Neuronal stem cell (in vitro differentiated cells): ENCODE measurements around the gene RNF175.

Experiments
- DNase-seq: peaks from one replicate; pipeline ENCODE4 v3.0.0-alpha.2; 2013; ENCODE audit warnings: low spot score
- H2AFZ ChIP-seq: one replicate; pipeline ENCODE4 v1.6.1; 2013; ENCODE audit warnings: mild to moderate bottlenecking, low read length, inconsistent platforms
- H2AK5ac ChIP-seq: 2 replicates; pipeline ENCODE4 v1.6.1; 2013; ENCODE audit warnings: low read depth, mild to moderate bottlenecking, inconsistent platforms, low read length, moderate library complexity, mixed read lengths
- H2BK120ac ChIP-seq: 2 replicates; pipeline ENCODE4 v1.6.1; 2013; ENCODE audit warnings: low read depth, mild to moderate bottlenecking, inconsistent platforms, low read length, moderate library complexity, mixed read lengths
- H2BK12ac ChIP-seq: one replicate; pipeline ENCODE4 v1.6.1; 2013; ENCODE audit warnings: low read length, inconsistent platforms
- H2BK15ac ChIP-seq: 2 replicates; pipeline ENCODE4 v1.6.1; 2013; ENCODE audit warnings: mild to moderate bottlenecking, low read length, inconsistent platforms, mixed read lengths
- H2BK5ac ChIP-seq: one replicate; pipeline ENCODE4 v1.6.1; 2013; ENCODE audit warnings: inconsistent platforms, mild to moderate bottlenecking, low read length, moderate library complexity
- H3K14ac ChIP-seq: one replicate; pipeline ENCODE4 v1.6.1; 2013; ENCODE audit warnings: low read length, inconsistent platforms
- H3K18ac ChIP-seq: 2 replicates; pipeline ENCODE4 v1.6.1; 2013; ENCODE audit warnings: low read length, inconsistent platforms
- H3K23ac ChIP-seq: 2 replicates; pipeline ENCODE4 v1.6.1; 2013; ENCODE audit warnings: low read depth, mild to moderate bottlenecking, mixed read lengths, low read length, inconsistent platforms; ENCODE audit not compliant: poor library complexity
- H3K27ac ChIP-seq: replicated peaks from 3 replicates; pipeline ENCODE4 v1.5.1; 2013; ENCODE audit warnings: low read length, inconsistent platforms
- H3K27me3 ChIP-seq, 3 experiments: 2 replicates each; pipeline ENCODE4 v1.6.1; 2013; ENCODE audit warnings: low read length in 3 of 3, mild to moderate bottlenecking in 2 of 3, inconsistent platforms in 1 of 3, low read depth in 1 of 3, mixed read lengths in 1 of 3, moderate library complexity in 1 of 3; ENCODE audit not compliant: control insufficient read depth in 3 of 3, insufficient read depth in 3 of 3
- H3K36me3 ChIP-seq, 2 donors: replicated peaks in 1 of 2; 2 replicates each; pipeline ENCODE4 v1.6.1; 2013; ENCODE audit warnings: low read length in 2 of 2; ENCODE audit not compliant: control insufficient read depth in 2 of 2, insufficient read depth in 2 of 2
- H3K4ac ChIP-seq: 2 replicates; pipeline ENCODE4 v1.6.1; 2013; ENCODE audit warnings: inconsistent platforms, mild to moderate bottlenecking, low read length, moderate library complexity
- H3K4me1 ChIP-seq, 2 donors: 1 replicate in 1 of 2; 2 replicates in 1 of 2; pipeline ENCODE4 v1.6.1; 2013; ENCODE audit warnings: low read length in 2 of 2, low read depth in 1 of 2; ENCODE audit not compliant: control insufficient read depth in 2 of 2, insufficient read depth in 1 of 2
- H3K4me2 ChIP-seq: one replicate; pipeline ENCODE4 v1.6.1; 2013; ENCODE audit warnings: mild to moderate bottlenecking, low read length, inconsistent platforms; ENCODE audit not compliant: insufficient read depth, poor library complexity, severe bottlenecking
- H3K4me3 ChIP-seq, 2 donors: 2 replicates each; pipeline ENCODE4 v1.5.1; 2013; ENCODE audit warnings: low read length in 2 of 2, mild to moderate bottlenecking in 2 of 2, inconsistent platforms in 1 of 2, moderate library complexity in 1 of 2
- H3K79me1 ChIP-seq: one replicate; pipeline ENCODE4 v1.6.1; 2013; ENCODE audit warnings: low read depth, mild to moderate bottlenecking, inconsistent platforms, low read length, moderate library complexity
- H3K9ac ChIP-seq: one replicate; pipeline ENCODE4 v1.6.1; 2013; ENCODE audit warnings: mild to moderate bottlenecking, low read depth, low read length, inconsistent platforms; ENCODE audit not compliant: poor library complexity
- H3K9me3 ChIP-seq, 2 donors: replicated peaks in 1 of 2; 2 replicates each; pipeline versions ENCODE3 to v1.6.1; 2013; ENCODE audit warnings: low read length in 2 of 2, mild to moderate bottlenecking in 2 of 2, inconsistent platforms in 1 of 2, low read depth in 1 of 2, mixed read lengths in 1 of 2, moderate library complexity in 1 of 2; ENCODE audit not compliant: control insufficient read depth in 2 of 2, insufficient read depth in 1 of 2
- H4K8ac ChIP-seq: one replicate; pipeline ENCODE4 v1.6.1; 2013; ENCODE audit warnings: low read depth, mild to moderate bottlenecking, inconsistent platforms, low read length, moderate library complexity
- H4K91ac ChIP-seq: one replicate; pipeline ENCODE4 v1.6.1; 2013; ENCODE audit warnings: low read length, low read depth, mild to moderate bottlenecking, inconsistent platforms; ENCODE audit not compliant: poor library complexity
- WGBS, 2 donors: extraction: QIAGEN DNeasy Blood & Tissue Kit; methylation state at CpG; one replicate each; pipeline ENCODE4 v1.1.7; 2013; ENCODE audit warnings: missing lambda C conversion rate in 2 of 2, mixed read lengths in 1 of 2; ENCODE audit not compliant: insufficient read length in 2 of 2, insufficient replicate concordance in 1 of 2; ENCODE audit errors: extremely low coverage in 2 of 2; 5-methylcytosine and 5-hydroxymethylcytosine counted together

RNF175 gene

DNA sequence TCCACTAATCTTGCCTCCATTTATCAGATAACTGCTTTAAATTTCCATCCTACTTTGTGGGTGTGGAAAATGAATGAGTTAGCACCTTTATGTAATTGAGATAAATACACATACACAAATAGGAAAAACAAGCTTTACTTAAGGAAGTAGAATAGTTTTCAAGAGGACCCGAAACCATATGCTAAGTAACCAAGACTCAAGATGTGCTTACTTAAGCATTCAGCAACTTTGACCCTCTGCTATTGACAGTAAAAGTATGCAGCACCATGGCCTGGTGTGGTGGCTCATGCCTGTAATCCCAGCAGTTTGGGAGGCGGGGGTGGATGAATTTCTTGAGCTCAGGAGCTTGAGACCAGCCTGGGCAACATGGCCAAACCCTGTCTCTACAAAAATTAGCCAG lies 29.9 kb downstream of the RNF175 start:
- no CpG with 5 or more reads among the region's 2 CpGs for WGBS, 2 donors
- Histone ChIP-seq H2AK5ac (no peak overlapping the region), H2BK15ac (no peak overlapping the region), H3K14ac (no peak overlapping the region), H3K9me3 (no peaks in the 10 kb centered on the region), H3K4me1 (no peaks in the 10 kb centered on the region), H3K9ac (no peak overlapping the region), H4K91ac (no peak overlapping the region), H3K23ac (no peak overlapping the region), H2AFZ (no peak overlapping the region), H3K79me1 (no peaks in the 10 kb centered on the region), H3K4me3 (no peak overlapping the region), H4K8ac (no peak overlapping the region), H3K36me3 (peaks cover 0 to 2% of the 10 kb centered on the region in 2 donors), H3K27ac (no peak overlapping the region), H2BK120ac (no peak overlapping the region), H3K4ac (no peak overlapping the region), H3K27me3 (no peaks in the 10 kb centered on the region), H2BK5ac (no peak overlapping the region), H3K4me2 (no peak overlapping the region), H3K18ac (no peak overlapping the region), H2BK12ac (no peak overlapping the region)
- DNase-seq: no peak

- WGBS, 2 donors: no CpG with 5 or more reads among the region's 4 CpGs
- H2AFZ ChIP-seq: no peak overlapping the region
Measured at GRCh38 chr4:153728660-153729059, 31.2 kb downstream of the RNF175 start.

DNA sequence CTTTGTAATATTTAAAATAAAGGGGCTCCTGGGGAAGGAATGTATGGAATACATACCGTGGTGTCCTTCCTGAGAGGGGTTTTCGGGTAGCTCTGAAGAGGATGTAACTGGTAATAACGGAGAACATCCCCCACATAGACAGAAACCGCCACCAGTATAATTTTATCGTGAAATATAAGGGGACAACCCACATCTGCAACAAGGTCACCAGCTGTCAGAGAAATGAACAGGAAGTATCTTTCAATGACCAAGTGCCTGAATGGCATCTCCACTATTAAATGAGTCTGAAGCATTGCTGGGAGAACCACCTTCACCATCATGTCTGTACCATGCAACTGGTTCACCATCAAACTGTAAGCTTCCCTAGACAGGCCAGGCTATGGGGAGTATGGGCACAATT lies 31.7 kb downstream of the RNF175 start:
- H4K8ac ChIP-seq: no peak overlapping the region
- H3K23ac ChIP-seq: no peak overlapping the region
- no CpG with 5 or more reads among the region's 5 CpGs for WGBS, 2 donors

More at GRCh38 chr4:153728660-153729059, 31.2 kb downstream of the RNF175 start:
- Histone ChIP-seq H3K14ac (no peak overlapping the region), H3K23ac (no peak overlapping the region), H4K91ac (no peak overlapping the region), H3K4ac (no peak overlapping the region), H3K79me1 (no peaks in the 10 kb centered on the region), H3K4me1 (no peaks in the 10 kb centered on the region), H3K4me3 (no peak overlapping the region), H2BK12ac (no peak overlapping the region), H3K36me3 (peaks cover 0 to 2% of the 10 kb centered on the region in 2 donors), H2BK120ac (no peak overlapping the region), H2BK15ac (no peak overlapping the region), H3K9me3 (no peaks in the 10 kb centered on the region), H2AK5ac (no peak overlapping the region), H3K4me2 (no peak overlapping the region), H4K8ac (no peak overlapping the region), H2BK5ac (no peak overlapping the region), H3K27me3 (no peaks in the 10 kb centered on the region), H3K18ac (no peak overlapping the region), H3K27ac (no peak overlapping the region), H3K9ac (no peak overlapping the region)
- no peak for DNase-seq

DNA sequence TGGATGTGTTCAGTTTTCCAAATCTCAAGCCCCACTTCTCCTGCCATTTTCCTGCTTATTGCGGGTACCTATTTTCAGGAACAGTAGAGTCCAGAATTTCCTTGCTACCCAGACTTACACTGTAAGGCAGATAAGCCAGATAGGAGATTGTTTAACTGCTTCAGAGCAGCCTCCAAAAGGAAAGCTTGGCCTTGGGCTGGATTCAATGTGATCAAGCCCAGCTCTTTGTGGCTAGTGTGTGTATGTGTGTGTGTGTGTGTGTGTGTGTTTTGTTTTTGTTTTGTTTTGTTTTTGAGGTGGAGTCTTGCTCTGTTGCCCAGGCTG lies 34.0 kb downstream of the RNF175 start:
- H3K36me3 ChIP-seq: peaks cover 0 to 2% of the 10 kb centered on the region in 2 donors
- no CpG with 5 or more reads among the region's 1 CpG for WGBS, 2 donors

More for the DNA sequence above, 31.7 kb downstream of the RNF175 start:
- H4K91ac ChIP-seq: no peak overlapping the region
- DNase-seq: no peak
- no peak overlapping the region for H3K4me3 ChIP-seq
- H2BK5ac ChIP-seq: no peak overlapping the region
- no peak overlapping the region for H3K4me2 ChIP-seq
- peaks cover 0 to 2% of the 10 kb centered on the region in 2 donors for H3K36me3 ChIP-seq
- no peak overlapping the region for H3K18ac ChIP-seq
- no peak overlapping the region for H2AFZ ChIP-seq
- H2BK12ac ChIP-seq: no peak overlapping the region
- no peaks in the 10 kb centered on the region for H3K4me1 ChIP-seq
- no peak overlapping the region for H3K9ac ChIP-seq
- no peak overlapping the region for H2BK120ac ChIP-seq
- no peak overlapping the region for H3K27ac ChIP-seq
- no peaks in the 10 kb centered on the region for H3K9me3 ChIP-seq
- H3K27me3 ChIP-seq: no peaks in the 10 kb centered on the region
- H2AK5ac ChIP-seq: no peak overlapping the region
- H3K4ac ChIP-seq: no peak overlapping the region
- no peak overlapping the region for H3K14ac ChIP-seq
- H3K79me1 ChIP-seq: no peaks in the 10 kb centered on the region
- no peak overlapping the region for H2BK15ac ChIP-seq

More for the DNA sequence above, 34.0 kb downstream of the RNF175 start:
- Histone ChIP-seq H2BK12ac (no peak overlapping the region), H3K9ac (no peak overlapping the region), H3K9me3 (no peaks in the 10 kb centered on the region), H2AK5ac (no peak overlapping the region), H3K27ac (no peak overlapping the region), H4K91ac (no peak overlapping the region), H3K4ac (no peak overlapping the region), H3K14ac (no peak overlapping the region), H2AFZ (no peak overlapping the region), H2BK5ac (no peak overlapping the region), H3K4me3 (no peak overlapping the region), H3K27me3 (no peaks in the 10 kb centered on the region), H2BK15ac (no peak overlapping the region), H3K4me2 (no peak overlapping the region), H2BK120ac (no peak overlapping the region), H3K4me1 (no peaks in the 10 kb centered on the region), H3K23ac (no peak overlapping the region), H4K8ac (no peak overlapping the region), H3K79me1 (no peaks in the 10 kb centered on the region), H3K18ac (no peak overlapping the region)
- DNase-seq: no peak
